Measurements from ENCODE around the gene DOCK3.
"Not testable (repeated sequence)": the region's sequence is repeated elsewhere in the genome, so short reads cannot be mapped to it uniquely, and the experiment has no call there.

DOCK3 gene

GRCh38 chr3:51141573-51141972, 466.8 kb downstream of the DOCK3 start:
- DNase-seq: no peak

GRCh38 chr3:51145811-51146585, 471.3 kb downstream of the DOCK3 start:
- no peak for DNase-seq

GRCh38 chr3:51146781-51147180, 472.1 kb downstream of the DOCK3 start:
- DNase-seq: no peak

- DNase-seq: no peak
These were observed 481.4 kb downstream of the DOCK3 start for GRCh38 chr3:51156147-51156546.

GRCh38 chr3:51163051-51163450, 488.3 kb downstream of the DOCK3 start:
- DNase-seq: no peak

- DNase-seq: no peak
These were observed 499.0 kb downstream of the DOCK3 start for GRCh38 chr3:51173518-51174271.

- DNase-seq: no peak
These were observed 502.2 kb downstream of the DOCK3 start for GRCh38 chr3:51176923-51177322.

GRCh38 chr3:51186446-51186845, 511.7 kb downstream of the DOCK3 start:
- not testable (repeated sequence) for DNase-seq

- DNase-seq: no peak
These were observed 515.5 kb downstream of the DOCK3 start for GRCh38 chr3:51190199-51190598.

GRCh38 chr3:51190827-51191226, 516.1 kb downstream of the DOCK3 start:
- no peak for DNase-seq

GRCh38 chr3:51191768-51192167, 517.0 kb downstream of the DOCK3 start:
- DNase-seq: no peak

- DNase-seq: no peak
These were observed 523.8 kb downstream of the DOCK3 start for GRCh38 chr3:51198477-51198876.

- DNase-seq: not testable (repeated sequence)
These were observed 524.6 kb downstream of the DOCK3 start for GRCh38 chr3:51199296-51199695.

- peak; percentile 21 for DNase-seq
These were observed 541.6 kb downstream of the DOCK3 start for GRCh38 chr3:51216291-51216690.

- no peak for DNase-seq
These were observed 547.2 kb downstream of the DOCK3 start for GRCh38 chr3:51221959-51222358.

GRCh38 chr3:51224283-51224682, 549.6 kb downstream of the DOCK3 start:
- DNase-seq: no peak

GRCh38 chr3:51224843-51225242, 550.1 kb downstream of the DOCK3 start:
- no peak for DNase-seq

- no peak for DNase-seq
These were observed 568.2 kb downstream of the DOCK3 start for GRCh38 chr3:51242939-51243338.

- peak; percentile 44 for DNase-seq
These were observed 569.2 kb downstream of the DOCK3 start for GRCh38 chr3:51243924-51244323.

- DNase-seq: no peak
These were observed 571.1 kb downstream of the DOCK3 start for GRCh38 chr3:51245867-51246266.

GRCh38 chr3:51257870-51258269, 583.1 kb downstream of the DOCK3 start:
- DNase-seq: peak; percentile 43

GRCh38 chr3:51264166-51264565, 589.4 kb downstream of the DOCK3 start:
- not testable (repeated sequence) for DNase-seq

GRCh38 chr3:51268132-51268531, 593.4 kb downstream of the DOCK3 start:
- DNase-seq: no peak

GRCh38 chr3:51269466-51269865, 594.7 kb downstream of the DOCK3 start:
- DNase-seq: no peak

Measured in suppressor macrophage treated with lipopolysaccharide for 4 hours (primary cell).